ENCODE data around the gene WDR74. TPM values are rescaled to one million over a fixed set of nuclear protein-coding genes. Genes with fewer than 3 reads are reported as not detected.

The WDR74 gene
- total and polyA plus RNA-seq, 9 of the 15 experiments (the other 6 are each of a cell fraction or from before 2014, with no cell fraction given), result 32.7 to 210 (median 114) TPM

GRCh38 chr11:62853279-62853965, 14.0 kb upstream of the WDR74 start (continued):
- TF ChIP-seq ZNF740 (CRISPR knock-in tag; IDR thresholded peaks at IDR 0.05) (0 out of 2 replicates have a peak, but pooled peaks have one; percentile 30), ZNF740 (tag; IDR thresholded peaks at IDR 0.05) (no peak), MLLT1 (IDR thresholded peaks at IDR 0.05) (peak in 1 of 2 experiments; percentile 8; a peak in 1 of 4 replicates), ETV1 (tag; conservative IDR thresholded peaks at IDR 0.05; ENCODE audit: low read depth) (no peak), HMGXB4 (CRISPR knock-in tag; IDR thresholded peaks at IDR 0.05) (0 out of 2 replicates have a peak, but pooled peaks have one; percentile 34), SIRT6 (IDR thresholded peaks at IDR 0.05; ENCODE audit: low read depth, low read length) (peak; percentile 74), SRSF7 (optimal IDR thresholded peaks at IDR 0.05; ENCODE audit: low read depth, low read length) (no peak), U2AF1 (optimal IDR thresholded peaks at IDR 0.05; ENCODE audit: low read depth, low read length) (peak; percentile 57)

All from K562 (cell line).